H9 (cell line): ENCODE measurements around the gene TSFM. TPM values are rescaled to one million over a fixed set of nuclear protein-coding genes. Genes with fewer than 3 reads are reported as not detected.

Source experiments
- DNase-seq: peaks from one replicate; pipeline ENCODE4 v3.0.0-alpha.2; 2017
- H2AFZ ChIP-seq: one replicate; pipeline ENCODE4 v1.6.1; 2013; ENCODE audit warnings: mild to moderate bottlenecking, low read length, control low read depth, moderate library complexity
- H2AK5ac ChIP-seq: 2 replicates; pipeline ENCODE4 v1.6.1; 2013; ENCODE audit warnings: low read length, control low read depth, mixed read lengths; ENCODE audit not compliant: insufficient read length
- H2BK120ac ChIP-seq: one replicate; pipeline ENCODE4 v1.6.1; 2013; ENCODE audit warnings: low read depth, mild to moderate bottlenecking, low read length, control low read depth, inconsistent platforms; ENCODE audit not compliant: poor library complexity, severe bottlenecking
- H2BK12ac ChIP-seq: 2 replicates; pipeline ENCODE4 v1.6.1; 2013; ENCODE audit warnings: low read length, control low read depth, mixed read lengths, low read depth; ENCODE audit not compliant: insufficient read length
- H2BK15ac ChIP-seq: 2 replicates; pipeline ENCODE4 v1.6.1; 2013; ENCODE audit warnings: low read depth, low read length, control low read depth
- H2BK20ac ChIP-seq: one replicate; pipeline ENCODE4 v1.6.1; 2013; ENCODE audit warnings: low read depth, mild to moderate bottlenecking, low read length, control low read depth, inconsistent platforms; ENCODE audit not compliant: poor library complexity, severe bottlenecking
- H2BK5ac ChIP-seq: 2 replicates; pipeline ENCODE4 v1.6.1; 2013; ENCODE audit warnings: low read length, control low read depth, mixed read lengths; ENCODE audit not compliant: insufficient read length
- H3K14ac ChIP-seq: 2 replicates; pipeline ENCODE4 v1.6.1; 2013; ENCODE audit warnings: low read length, control low read depth; ENCODE audit not compliant: insufficient read depth
- H3K18ac ChIP-seq: 2 replicates; pipeline ENCODE4 v1.6.1; 2013; ENCODE audit warnings: low read depth, mild to moderate bottlenecking, mixed read lengths, low read length, control low read depth; ENCODE audit not compliant: insufficient read length
- H3K23ac ChIP-seq: 2 replicates; pipeline ENCODE4 v1.6.1; 2013; ENCODE audit warnings: low read length, control low read depth, mixed read lengths, low read depth; ENCODE audit not compliant: insufficient read length
- H3K23me2 ChIP-seq: 2 replicates; pipeline ENCODE4 v1.6.1; 2013; ENCODE audit warnings: low read depth, mild to moderate bottlenecking, mixed read lengths, low read length, control low read depth; ENCODE audit not compliant: insufficient read length, poor library complexity, severe bottlenecking
- H3K27ac ChIP-seq: 2 replicates; pipeline ENCODE4 v1.5.1; 2013; ENCODE audit warnings: low read length, control low read depth, mixed read lengths, low read depth; ENCODE audit not compliant: insufficient read length
- H3K27me3 ChIP-seq: 2 replicates; pipeline ENCODE4 v1.6.1; 2013; ENCODE audit warnings: low read length, control low read depth, inconsistent platforms; ENCODE audit not compliant: insufficient read depth
- H3K4ac ChIP-seq: 2 replicates; pipeline ENCODE4 v1.6.1; 2013; ENCODE audit warnings: low read depth, mild to moderate bottlenecking, control low read depth, inconsistent platforms, low read length, moderate library complexity
- H3K4me1 ChIP-seq: 2 replicates; pipeline ENCODE4 v1.6.1; 2013; ENCODE audit warnings: low read length, control low read depth, inconsistent platforms; ENCODE audit not compliant: insufficient read depth
- H3K4me2 ChIP-seq: 2 replicates; pipeline ENCODE4 v1.6.1; 2013; ENCODE audit warnings: low read length, control low read depth, mixed read lengths; ENCODE audit not compliant: insufficient read length, insufficient read depth
- H3K56ac ChIP-seq: 2 replicates; pipeline ENCODE4 v1.6.1; 2013; ENCODE audit warnings: low read depth, mild to moderate bottlenecking, mixed read lengths, low read length, control low read depth; ENCODE audit not compliant: insufficient read length
- H3K79me1 ChIP-seq: 2 replicates; pipeline ENCODE4 v1.6.1; 2013; ENCODE audit warnings: low read depth, mild to moderate bottlenecking, moderate library complexity, low read length, control low read depth, inconsistent platforms; ENCODE audit not compliant: insufficient read depth, poor library complexity, severe bottlenecking
- H3K79me2 ChIP-seq: 2 replicates; pipeline ENCODE4 v1.6.1; 2013; ENCODE audit warnings: low read length, control low read depth, inconsistent platforms; ENCODE audit not compliant: insufficient read depth
- H3K9ac ChIP-seq: 2 replicates; pipeline ENCODE4 v1.6.1; 2013; ENCODE audit warnings: low read length, control low read depth, mixed read lengths; ENCODE audit not compliant: insufficient read length; ENCODE audit errors: extremely low read depth
- H3K9me3 ChIP-seq: one replicate; pipeline ENCODE4 v1.6.1; 2013; ENCODE audit warnings: low read depth, low read length, inconsistent platforms; ENCODE audit not compliant: control insufficient read depth
- H3T11ph ChIP-seq: one replicate; pipeline ENCODE4 v1.6.1; 2013; ENCODE audit warnings: mild to moderate bottlenecking, low read length, control low read depth, inconsistent platforms
- H4K20me1 ChIP-seq: one replicate; pipeline ENCODE4 v1.6.1; 2013; ENCODE audit not compliant: control insufficient read depth, insufficient read length, insufficient read depth
- H4K5ac ChIP-seq: 2 replicates; pipeline ENCODE4 v1.6.1; 2013; ENCODE audit warnings: low read depth, mild to moderate bottlenecking, mixed read lengths, low read length, control low read depth; ENCODE audit not compliant: insufficient read length
- H4K8ac ChIP-seq: replicated peaks from 2 replicates; pipeline ENCODE4 v1.6.1; 2013; ENCODE audit warnings: low read length, control low read depth, mixed read lengths, low read depth; ENCODE audit not compliant: insufficient read length
- H4K91ac ChIP-seq: 2 replicates; pipeline ENCODE4 v1.6.1; 2013; ENCODE audit warnings: low read depth, mild to moderate bottlenecking, moderate library complexity, mixed read lengths, low read length, control low read depth; ENCODE audit not compliant: insufficient read length
- H3K27ac Mint-ChIP-seq, 3 experiments: 2 replicates in 2 of 3; 3 replicates in 1 of 3; pipeline ENCODE4 v1.8.0; 2020 to 2021; ENCODE audit warnings: mixed read lengths in 3 of 3, mild to moderate bottlenecking in 1 of 3, moderate library complexity in 1 of 3
- H3K27me3 Mint-ChIP-seq: 2 replicates; pipeline ENCODE4 v1.8.0; 2021; ENCODE audit warnings: low read depth, mild to moderate bottlenecking, moderate library complexity, mixed read lengths
- H3K36me3 Mint-ChIP-seq, 3 experiments: 2 replicates in 2 of 3; 3 replicates in 1 of 3; pipeline ENCODE4 v1.8.0; 2020 to 2021; ENCODE audit warnings: low read depth in 3 of 3, mixed read lengths in 3 of 3; ENCODE audit not compliant: insufficient read depth in 1 of 3
- H3K4me1 Mint-ChIP-seq, 2 experiments: 2 replicates each; pipeline ENCODE4 v1.8.0; 2020; ENCODE audit warnings: mixed read lengths in 2 of 2
- H3K4me3 Mint-ChIP-seq, 2 experiments: 2 replicates in 1 of 2; 3 replicates in 1 of 2; pipeline ENCODE4 v1.8.0; 2020 to 2021; ENCODE audit warnings: mild to moderate bottlenecking in 2 of 2, mixed read lengths in 2 of 2, moderate library complexity in 1 of 2
- H3K9me3 Mint-ChIP-seq, 2 experiments: 2 replicates in 1 of 2; 3 replicates in 1 of 2; pipeline ENCODE4 v1.8.0; 2020; ENCODE audit warnings: mild to moderate bottlenecking in 2 of 2, mixed read lengths in 2 of 2, moderate library complexity in 1 of 2
- CTCF ChIP-seq: fragments of 200-600 bp; sonication (generic); conservative IDR thresholded peaks from 3 replicates; pipeline ENCODE4 v1.8.0; 2021; ENCODE audit warnings: antibody characterized with exemption, mild to moderate bottlenecking
- WGBS: extraction: QIAGEN DNeasy Blood & Tissue Kit; methylation state at CpG from one replicate; pipeline ENCODE4 v1.1.7; 2013; ENCODE audit warnings: missing lambda C conversion rate, low lambda C conversion rate, mixed read lengths; ENCODE audit not compliant: insufficient read length; ENCODE audit errors: extremely low coverage; 5-methylcytosine and 5-hydroxymethylcytosine counted together
- total RNA-seq: library from RNA; stranded (reverse); gene quantifications from 2 replicates; pipeline ENCODE4 v1.2.1, GENCODE V29; 2021

TSFM gene
- total RNA-seq, 1 experiment from 2014 or later: 50.2 TPM

- H3K4me1 ChIP-seq: no peaks in the 10 kb centered on the region; the same call in 1 of the 2 replicates
- no peaks in the 10 kb centered on the region for H3K79me2 ChIP-seq
- DNase-seq: no peak
- no peak overlapping the region for H2AK5ac ChIP-seq
- no peak overlapping the region for H3T11ph ChIP-seq
- no peak overlapping the region for H2BK12ac ChIP-seq
- H4K20me1 ChIP-seq: no peaks in the 10 kb centered on the region
- no peaks in the 10 kb centered on the region for H3K23me2 ChIP-seq
- Mint-ChIP-seq H3K36me3 (peaks cover 0 to 11% (median 3%) of the 10 kb centered on the region in 3 experiments; a peak in 3 of 7 replicates), H3K4me3 (no peak overlapping the region), H3K27ac (no peak overlapping the region), H3K27me3 (no peaks in the 10 kb centered on the region), H3K4me1 (peaks cover 2 to 3% of the 10 kb centered on the region in 2 experiments; a peak in 3 of 4 replicates), H3K9me3 (no peaks in the 10 kb centered on the region)
- no peak overlapping the region for H4K91ac ChIP-seq
- no peaks in the 10 kb centered on the region for H3K79me1 ChIP-seq
- no peak overlapping the region for H4K5ac ChIP-seq
- H3K9me3 ChIP-seq: no peaks in the 10 kb centered on the region
- H2AFZ ChIP-seq: no peak overlapping the region
- no CpG with 5 or more reads among the region's 3 CpGs for WGBS
- no peak overlapping the region for H2BK5ac ChIP-seq
- no peak overlapping the region for H3K4ac ChIP-seq
- no peak overlapping the region for H3K4me2 ChIP-seq
- H2BK120ac ChIP-seq: no peak overlapping the region
- no peak overlapping the region for H3K56ac ChIP-seq
- no peak overlapping the region for H2BK15ac ChIP-seq
- H3K18ac ChIP-seq: no peak overlapping the region
- no peak overlapping the region for H3K27ac ChIP-seq
- H3K14ac ChIP-seq: no peak overlapping the region
- H4K8ac ChIP-seq: no peak overlapping the region
- no peak for TF ChIP-seq CTCF
- no peak overlapping the region for H2BK20ac ChIP-seq
- no peak overlapping the region for H3K23ac ChIP-seq
- no peaks in the 10 kb centered on the region for H3K27me3 ChIP-seq
- H3K9ac ChIP-seq: no peak overlapping the region
Observed at GRCh38 chr12:57806677-57807076, 24.1 kb downstream of the TSFM start.
